Esophagus squamous epithelium (tissue), 4 donors: Measurements from ENCODE around the gene PIK3AP1.

ENCODE experiments used
- CTCF ChIP-seq, 6 experiments: fragments of 450-650 bp in 4 of 6; fragments of 200-600 bp in 2 of 6; sonication (generic) in 2 of 6; IDR thresholded peaks; one replicate each; pipeline ENCODE4 v1.5.1; 2016 to 2019; ENCODE audit warnings: antibody characterized with exemption in 6 of 6, mild to moderate bottlenecking in 4 of 6, moderate library complexity in 4 of 6
- POLR2A ChIP-seq, 4 donors: fragments of 450-650 bp; IDR thresholded peaks; one replicate each; pipeline ENCODE4 v1.6.1; 2017; ENCODE audit warnings: antibody characterized with exemption in 4 of 4, mild to moderate bottlenecking in 4 of 4, moderate library complexity in 3 of 4

GRCh38 chr10:96693431-96693830 lies 26.9 kb downstream of the PIK3AP1 start:
- TF ChIP-seq CTCF (IDR thresholded peaks at IDR 0.05) (no peak), POLR2A (IDR thresholded peaks at IDR 0.05) (no peak)
